Right ventricle myocardium superior (tissue), 1 donor: ENCODE measurements around the gene IL9R. TPM values are rescaled to one million over a fixed set of nuclear protein-coding genes. Genes with fewer than 3 reads are reported as not detected.
"Not testable (repeated sequence)": the region's sequence is repeated elsewhere in the genome, so short reads cannot be mapped to it uniquely, and the experiment has no call there.

Experiments used
- ATAC-seq: fragments of 200-7000 bp; cut with Tn5 transposase; one replicate; pipeline ENCODE4 v1.9.1; 2020; ENCODE audit warnings: mild to moderate bottlenecking; ENCODE audit not compliant: poor library complexity
- DNase-seq: peaks from one replicate; pipeline ENCODE4 v3.0.0-alpha.2; 2020
- intact Hi-C: fragments of 100-400 bp; cut with DNase I; formaldehyde crosslinking; loops from one replicate; pipeline ENCODE4 v1.11.2; 2022
- total RNA-seq: library from RNA; stranded (reverse); fragmentation: NEBNext Ultra II Directional; extraction: Animal tissue kit (Norgen Biotek cat#: 25700); gene quantifications from one replicate; pipeline ENCODE4 v1.2.1, GENCODE V29; 2021
- donor health status: DM: no; HTN: yes; CAD: no; lungs with severe emphysema.

Gene IL9R
- total RNA-seq, 1 donor from 2014 or later = not detected

DNA sequence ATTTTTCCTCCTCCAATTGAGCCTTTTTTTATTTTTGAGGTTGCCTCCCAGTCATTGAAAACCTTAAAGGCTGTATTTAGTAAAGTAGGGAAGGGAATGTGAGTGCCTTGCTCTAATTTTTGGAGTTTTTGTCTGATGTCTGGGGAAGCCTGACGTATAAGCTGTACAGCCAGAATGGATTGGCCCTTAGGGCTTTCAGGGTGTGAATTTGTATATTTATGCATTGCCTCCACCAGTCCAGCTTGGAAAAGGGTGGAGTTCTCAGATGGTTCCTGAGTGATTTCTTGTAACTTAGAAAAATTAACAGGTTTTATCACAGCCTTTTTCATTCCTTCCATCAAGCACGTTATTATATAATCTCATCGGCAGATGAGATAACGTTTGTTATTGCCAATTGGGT is 8.6 kb upstream of the IL9R start:
- DNase-seq = no peak
- no peak for ATAC-seq
- intact Hi-C loops = no loop called here

DNA sequence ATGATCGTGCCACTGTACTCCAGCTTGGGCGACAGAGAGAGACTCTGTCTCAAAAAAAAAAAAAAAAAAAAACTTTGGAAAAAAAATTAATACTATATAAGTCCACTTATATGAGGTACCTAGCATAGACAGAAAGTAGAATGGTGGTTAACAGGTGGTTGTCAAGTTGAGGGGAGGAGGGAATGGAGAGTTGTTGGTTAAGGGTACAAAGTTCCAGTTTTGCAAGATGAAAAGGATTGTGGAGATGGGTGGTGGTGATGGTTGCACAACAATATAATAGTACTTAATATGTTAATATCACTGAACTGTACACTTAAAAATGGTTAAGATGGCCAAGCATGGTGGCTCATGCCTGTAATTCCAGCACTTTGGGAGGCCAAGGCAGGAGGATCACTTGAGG is 4.1 kb upstream of the IL9R start:
- DNase-seq (no peak), ATAC-seq (no peak)
- intact Hi-C loops = no loop called here

DNA sequence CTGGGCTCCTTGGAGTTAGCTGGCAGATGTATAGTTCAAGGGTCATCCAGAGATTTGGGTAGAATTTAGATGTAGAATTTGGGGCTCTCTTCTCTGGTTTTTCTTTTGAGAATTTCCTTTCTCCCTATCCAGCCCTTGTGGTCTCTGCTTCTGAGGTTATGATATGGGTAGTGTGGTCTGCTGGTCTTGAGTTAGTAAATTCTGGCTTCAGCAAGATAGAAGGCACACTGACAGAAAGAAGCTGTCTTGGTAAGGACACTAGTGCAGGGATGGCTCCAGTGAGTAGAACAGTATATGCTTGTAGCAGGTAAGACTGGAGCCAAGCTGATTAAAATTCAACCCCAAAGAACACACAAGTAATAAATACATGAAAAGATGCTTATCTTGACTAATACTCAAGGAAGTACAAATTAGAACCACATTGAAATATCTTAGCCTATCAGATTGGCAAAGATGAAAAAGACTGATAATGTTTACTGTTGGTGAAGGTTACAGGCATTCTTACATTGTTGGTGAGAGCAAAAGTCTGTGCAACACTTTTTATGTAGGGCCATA is 2.1 kb upstream of the IL9R start:
- ATAC-seq = no peak
- intact Hi-C loops = no loop called here
- DNase-seq = no peak

DNA sequence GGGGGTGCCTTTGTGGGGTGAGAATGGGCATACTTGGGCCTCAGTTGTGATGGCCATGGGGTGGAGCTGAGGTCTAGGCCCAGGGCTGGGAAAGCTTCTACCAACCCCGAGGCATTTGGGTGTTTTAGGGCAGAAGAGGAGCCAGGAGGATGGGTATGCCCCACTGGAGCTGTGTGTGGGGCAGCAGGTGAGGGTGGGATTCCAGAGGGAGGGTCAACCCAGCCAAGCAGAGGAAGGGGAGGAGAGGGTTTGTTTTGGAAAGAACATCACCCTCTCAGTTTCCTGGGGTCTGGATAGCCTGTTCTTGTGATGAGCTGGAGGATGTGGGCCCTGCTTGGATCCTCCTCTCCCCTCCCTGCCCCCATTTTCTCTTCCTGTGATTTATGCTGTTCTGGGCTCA is 620 bp downstream of the IL9R start:
- intact Hi-C loops = no loop called here
- DNase-seq = no peak
- no peak for ATAC-seq

DNA sequence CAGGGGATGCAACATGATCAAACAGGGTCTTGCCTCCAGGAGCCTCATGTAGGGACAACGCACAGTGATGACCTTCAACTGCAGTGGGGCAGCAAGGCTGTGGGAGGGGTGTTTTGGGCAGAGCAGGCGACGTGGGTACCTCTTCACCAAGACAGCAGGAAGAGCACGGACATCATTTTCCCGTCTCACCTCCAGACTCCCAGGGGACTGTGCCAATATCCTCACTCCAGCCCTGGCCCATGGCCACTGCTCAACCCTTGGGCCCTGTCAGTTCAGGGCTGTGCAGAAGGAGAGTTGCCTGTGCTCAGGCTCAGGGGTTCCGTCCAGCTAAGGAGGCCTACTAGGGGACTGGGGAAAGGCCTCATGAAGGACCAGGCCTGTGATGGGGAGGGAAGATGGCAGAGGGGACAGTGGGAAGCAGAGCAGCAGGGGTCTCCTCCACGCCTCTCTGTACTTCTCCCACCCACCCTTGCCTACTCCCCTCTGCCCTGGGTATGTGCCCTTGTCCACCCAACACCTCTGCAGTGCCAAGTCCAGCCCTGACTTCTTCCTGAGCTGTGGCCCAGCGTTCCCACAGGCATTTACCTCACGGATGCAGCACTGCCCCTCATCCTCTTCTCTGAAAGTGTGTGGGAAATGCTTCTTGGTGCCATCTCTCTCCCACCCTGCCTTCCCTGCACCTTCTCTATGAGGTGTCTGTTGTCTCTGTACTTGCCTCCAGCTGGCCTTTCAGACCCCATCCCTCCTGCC is 1.4 kb downstream of the IL9R start:
- intact Hi-C loops = no loop called here
- ATAC-seq (no peak), DNase-seq (no peak)

- ATAC-seq, DNase-seq, intact Hi-C loops: not testable (repeated sequence)
Measured at GRCh38 chrX:155999751-156000150, 2.3 kb downstream of the IL9R start.

DNA sequence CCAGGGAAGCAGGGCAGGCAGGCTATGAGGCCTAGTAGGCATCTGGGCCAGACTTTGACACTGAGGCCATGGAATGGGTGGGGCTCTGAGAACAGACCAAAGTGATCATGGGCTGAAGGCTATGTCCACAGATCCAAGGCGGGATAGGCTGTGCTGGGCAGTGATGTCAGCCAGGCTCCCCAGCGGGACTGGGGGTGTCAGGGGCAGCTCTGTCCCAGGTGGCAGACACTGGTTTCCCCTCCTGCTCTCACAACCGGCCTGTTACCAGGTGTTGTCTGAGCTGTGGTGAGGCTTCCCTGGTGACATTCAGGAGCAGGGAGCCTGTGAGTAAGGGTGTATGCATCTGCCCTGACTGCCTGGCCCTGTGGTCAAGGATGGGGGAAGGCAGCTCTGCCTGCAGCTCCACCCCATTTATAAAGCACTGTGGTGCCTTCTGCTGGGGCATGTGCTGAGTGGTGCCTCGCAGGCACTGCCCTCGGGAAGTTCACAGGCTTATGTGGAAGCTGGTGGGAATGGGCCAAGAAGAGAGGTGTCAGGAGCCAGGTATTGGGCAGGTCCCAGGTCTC is 2.9 kb downstream of the IL9R start:
- intact Hi-C loops = no loop called here
- no peak for ATAC-seq
- no peak for DNase-seq

DNA sequence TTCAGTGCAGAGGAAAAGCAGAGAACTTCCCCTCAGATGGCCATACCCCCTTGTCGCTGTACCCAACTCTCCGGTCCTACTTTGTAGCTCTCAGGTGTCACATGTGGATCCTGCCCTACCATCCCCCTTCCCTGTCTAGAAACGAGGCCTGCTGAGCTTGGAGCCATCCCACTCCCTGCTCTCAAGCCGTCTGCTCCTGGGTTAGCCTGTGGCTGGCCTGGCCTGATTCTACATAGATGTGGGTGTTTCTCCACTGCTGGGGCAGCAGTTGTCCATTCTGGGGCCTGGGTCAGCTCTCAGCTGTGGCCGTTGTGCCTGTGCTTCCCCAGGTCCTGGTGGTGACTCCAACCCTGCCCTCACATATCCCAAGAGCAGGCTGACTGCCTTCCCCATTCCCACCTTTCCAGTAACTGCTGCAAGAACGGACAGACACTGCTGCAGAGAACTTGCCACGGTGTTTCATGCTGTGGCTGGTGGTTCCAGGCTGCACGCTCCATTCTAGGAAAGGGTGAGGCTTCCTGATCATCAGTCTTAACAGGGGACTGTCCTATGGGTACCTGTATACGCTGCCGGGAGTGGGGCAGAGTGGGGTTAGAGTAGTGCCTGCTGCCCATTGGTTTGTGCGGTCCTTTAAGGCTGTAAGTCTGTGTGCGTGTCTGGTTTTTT is 3.6 kb downstream of the IL9R start:
- intact Hi-C loops = no loop called here
- ATAC-seq (no peak), DNase-seq (no peak)

- no peak for ATAC-seq
Measured at GRCh38 chrX:156001667-156002021, 4.1 kb downstream of the IL9R start.

GRCh38 chrX:156002507-156002906 is 5.0 kb downstream of the IL9R start:
- intact Hi-C loops = no loop called here
- ATAC-seq = no peak
- DNase-seq = no peak

More at GRCh38 chrX:156001667-156002021, 4.1 kb downstream of the IL9R start:
- DNase-seq = no peak
- intact Hi-C loops = no loop called here

- DNase-seq = no peak
- intact Hi-C loops = no loop called here
- ATAC-seq = no peak
Measured at GRCh38 chrX:156003486-156004185, 6.1 kb downstream of the IL9R start.

DNA sequence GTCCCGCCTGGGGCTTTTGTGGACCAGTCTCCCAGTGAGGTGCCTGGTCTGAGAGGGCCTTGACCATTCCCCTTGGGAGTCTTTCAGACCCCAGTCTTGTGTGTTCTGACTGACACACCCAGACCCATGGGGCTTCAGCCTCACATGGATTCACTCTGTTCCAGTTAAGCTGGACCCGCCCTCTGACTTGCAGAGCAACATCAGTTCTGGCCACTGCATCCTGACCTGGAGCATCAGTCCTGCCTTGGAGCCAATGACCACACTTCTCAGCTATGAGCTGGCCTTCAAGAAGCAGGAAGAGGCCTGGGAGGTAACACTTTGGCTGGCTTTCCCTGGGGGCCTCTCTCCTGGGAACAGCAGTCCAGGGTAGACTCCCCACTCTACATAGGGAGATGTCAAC is 6.8 kb downstream of the IL9R start:
- DNase-seq = no peak
- ATAC-seq = no peak
- intact Hi-C loops = no loop called here

DNA sequence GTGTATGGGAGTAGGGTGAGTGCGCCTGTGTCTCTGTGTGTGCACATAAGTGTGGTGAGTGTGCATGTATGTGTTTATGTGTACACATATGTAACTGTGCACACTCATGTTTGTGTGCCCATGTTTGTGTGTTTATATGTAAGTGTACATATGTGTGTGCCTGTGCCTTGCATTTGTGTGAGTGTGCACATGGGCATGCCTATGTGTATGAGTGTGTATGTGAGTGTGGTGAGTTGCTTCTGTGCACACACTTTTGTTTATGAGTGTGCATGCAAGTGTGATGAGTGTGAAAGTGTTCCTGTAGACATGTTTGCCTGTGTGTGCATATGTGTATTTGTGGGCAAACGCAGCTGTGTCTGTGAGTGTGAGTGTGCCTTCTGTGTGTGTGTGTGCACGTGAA is 7.2 kb downstream of the IL9R start:
- intact Hi-C loops = no loop called here
- ATAC-seq (no peak), DNase-seq (no peak)

DNA sequence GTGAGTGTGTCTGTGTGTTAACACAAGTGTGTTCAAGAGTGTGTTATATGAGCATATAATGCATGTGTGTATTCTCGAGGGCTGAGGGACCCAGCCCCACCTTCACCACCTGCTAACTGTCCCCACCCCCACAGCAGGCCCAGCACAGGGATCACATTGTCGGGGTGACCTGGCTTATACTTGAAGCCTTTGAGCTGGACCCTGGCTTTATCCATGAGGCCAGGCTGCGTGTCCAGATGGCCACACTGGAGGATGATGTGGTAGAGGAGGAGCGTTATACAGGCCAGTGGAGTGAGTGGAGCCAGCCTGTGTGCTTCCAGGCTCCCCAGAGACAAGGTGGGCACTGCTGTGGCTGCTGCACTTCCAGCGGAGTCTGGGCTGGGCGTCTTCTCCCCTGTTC is 7.6 kb downstream of the IL9R start:
- ATAC-seq = no peak
- intact Hi-C loops = no loop called here
- DNase-seq = no peak

- ATAC-seq, intact Hi-C loops, DNase-seq: not testable (repeated sequence)
Measured at GRCh38 chrX:156006468-156006867, 9.0 kb downstream of the IL9R start.

DNA sequence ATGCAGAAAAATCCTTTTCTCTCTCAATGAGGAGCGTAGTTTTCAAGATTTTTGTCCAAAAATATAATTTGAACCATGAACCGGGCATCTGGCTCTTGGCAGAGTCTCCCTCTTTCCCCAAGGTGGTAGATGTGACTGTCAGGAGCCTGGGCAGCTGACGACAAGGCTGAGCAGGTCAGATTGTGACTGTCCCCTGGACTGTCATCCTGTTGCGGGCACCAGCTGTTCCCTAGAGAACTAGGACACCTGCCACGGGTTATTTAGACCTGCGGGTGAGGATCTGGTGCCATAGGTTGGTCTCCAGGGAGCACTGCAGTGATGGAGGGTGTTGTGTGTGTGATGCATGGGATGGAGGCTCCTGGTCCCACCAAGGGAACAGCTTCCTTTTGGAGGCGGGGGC is 10.9 kb downstream of the IL9R start:
- ATAC-seq, DNase-seq, intact Hi-C loops: not testable (repeated sequence)

DNA sequence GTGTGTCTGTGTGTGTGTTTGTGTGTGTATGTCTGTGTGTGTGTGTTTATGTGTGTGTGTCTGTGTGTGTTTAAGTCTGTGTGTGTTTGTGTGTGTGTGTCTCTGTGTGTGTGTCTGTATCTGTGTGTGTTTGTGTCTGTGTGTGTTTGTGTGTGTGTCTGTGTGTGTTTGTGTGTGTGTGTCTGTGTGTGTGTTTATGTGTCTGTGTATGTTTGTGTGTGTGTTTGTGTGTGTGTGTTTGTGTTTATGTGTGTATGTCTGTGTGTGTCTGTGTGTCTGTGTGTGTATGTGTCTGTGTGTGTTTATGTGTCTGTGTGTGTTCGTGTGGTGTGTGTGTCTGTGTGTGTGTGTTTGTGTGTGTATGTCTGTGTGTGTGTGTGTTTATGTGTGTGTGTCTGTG is 11.4 kb downstream of the IL9R start:
- intact Hi-C loops = no loop called here
- ATAC-seq = no peak

GRCh38 chrX:156009691-156010090 is 12.2 kb downstream of the IL9R start:
- ATAC-seq, intact Hi-C loops, DNase-seq: not testable (repeated sequence)

More for the DNA sequence above, 11.4 kb downstream of the IL9R start:
- no peak for DNase-seq

DNA sequence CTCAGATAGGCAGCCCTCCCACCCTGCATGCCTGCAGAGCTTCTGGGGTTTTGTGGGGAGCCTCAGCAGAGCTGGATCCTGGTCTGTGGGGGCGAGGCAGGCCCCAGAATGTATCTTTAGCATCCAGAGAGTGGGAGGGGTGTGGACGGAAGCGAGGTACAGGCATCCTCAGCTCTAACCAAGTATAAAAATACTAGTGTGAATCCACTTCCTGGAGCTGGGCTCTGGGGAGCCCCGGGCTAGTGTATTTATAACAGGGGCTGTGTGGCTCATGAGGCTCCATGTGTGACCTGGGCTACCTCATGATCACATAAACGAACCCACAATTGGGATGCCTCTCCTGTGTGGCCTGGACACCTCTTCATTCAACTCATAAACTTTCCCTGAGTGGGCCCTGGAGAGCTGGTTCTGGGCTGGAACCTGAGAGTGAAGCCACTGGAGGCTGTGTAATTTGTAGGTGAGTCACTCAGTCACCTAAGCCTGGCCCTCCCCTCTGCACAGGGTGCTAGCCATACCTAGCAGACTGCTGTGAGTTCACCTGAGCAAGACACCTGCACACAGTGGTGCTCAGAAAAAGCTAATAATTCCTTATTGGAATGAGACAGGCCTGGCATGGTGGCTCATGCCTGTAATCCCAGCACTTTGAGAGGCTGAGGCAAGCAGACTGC is 15.9 kb downstream of the IL9R start:
- DNase-seq, ATAC-seq, intact Hi-C loops: not testable (repeated sequence)
